GM12865 (cell line): ENCODE measurements around the gene ELMO1.

Experiments
- DNase-seq: peaks from one replicate; pipeline ENCODE4 v3.0.0; 2010; ENCODE audit warnings: low read depth
- H3K4me3 ChIP-seq: 2 replicates; pipeline ENCODE4 v1.5.1; 2011; ENCODE audit warnings: mild to moderate bottlenecking, low read depth, low read length, control low read depth
- CTCF ChIP-seq: IDR thresholded peaks from 2 replicates; pipeline ENCODE4 v1.5.1; 2011; ENCODE audit warnings: low read length, control low read depth, low read depth, inconsistent platforms; ENCODE audit not compliant: insufficient read depth; ENCODE audit errors: missing control alignments

ELMO1 gene

GRCh38 chr7:37471619-37472018 lies 23.0 kb upstream of the ELMO1 start:
- H3K4me3 ChIP-seq, result no peak overlapping the region
- no peak for TF ChIP-seq CTCF
- no peak for DNase-seq

GRCh38 chr7:37467002-37467401 lies 18.3 kb upstream of the ELMO1 start:
- no peak for TF ChIP-seq CTCF

GRCh38 chr7:37462138-37462537 lies 13.5 kb upstream of the ELMO1 start:
- TF ChIP-seq CTCF, result no peak
- DNase-seq, result no peak
- no peak overlapping the region for H3K4me3 ChIP-seq

More at GRCh38 chr7:37467002-37467401, 18.3 kb upstream of the ELMO1 start:
- H3K4me3 ChIP-seq, result no peak overlapping the region
- peak; percentile 67 for DNase-seq

GRCh38 chr7:37455081-37455480 lies 6.4 kb upstream of the ELMO1 start:
- DNase-seq, result no peak
- TF ChIP-seq CTCF, result no peak
- H3K4me3 ChIP-seq, result no peak overlapping the region

GRCh38 chr7:37452346-37452745 lies 3.7 kb upstream of the ELMO1 start:
- no peak overlapping the region for H3K4me3 ChIP-seq
- no peak for TF ChIP-seq CTCF
- DNase-seq, result no peak

GRCh38 chr7:37450035-37450434 lies 1.4 kb upstream of the ELMO1 start:
- no peak for TF ChIP-seq CTCF

GRCh38 chr7:37449621-37450020 lies 957 bp upstream of the ELMO1 start:
- DNase-seq, result no peak
- TF ChIP-seq CTCF, result no peak
- peak overlapping the region; percentile 63 for H3K4me3 ChIP-seq

More at GRCh38 chr7:37450035-37450434, 1.4 kb upstream of the ELMO1 start:
- no peak for DNase-seq
- no peak overlapping the region for H3K4me3 ChIP-seq
